Caco-2 (cell line): Measurements from ENCODE around the gene TUBGCP6. TPM values are rescaled to one million over a fixed set of nuclear protein-coding genes. Genes with fewer than 3 reads are reported as not detected.

Source experiments
- BruUV-seq: library from RNA; stranded (reverse); fragments of 400-500 nt; replicated peaks from 2 replicates; lab custom pipeline; 2021; lab: Mats Ljungman, UMichigan
- CTCF ChIA-PET: fragments of 300-600 bp; sonication (Branson Sonifier 250); formaldehyde crosslinking; loops from one replicate; lab custom pipeline; 2022; ENCODE audit warnings: antibody characterized with exemption; lab: Charles Lee
- POLR2A ChIA-PET: fragments of 300-600 bp; sonication (Branson Sonifier 250); formaldehyde crosslinking; loops from one replicate; lab custom pipeline; 2022; ENCODE audit warnings: antibody characterized with exemption; lab: Charles Lee
- DNase-seq, 2 experiments: peaks; one replicate each; pipeline versions ENCODE4 v3.0.0 to v3.0.0-alpha.2; 2020 to 2022
- H3K27me3 ChIP-seq: replicated peaks from 2 replicates; pipeline ENCODE4 v1.6.0; 2011; ENCODE audit warnings: low read length; ENCODE audit not compliant: control insufficient read depth, insufficient read depth
- H3K36me3 ChIP-seq: 2 replicates; pipeline ENCODE4 v1.5.1; 2011; ENCODE audit warnings: low read length; ENCODE audit not compliant: control insufficient read depth, insufficient read depth
- H3K4me1 ChIP-seq: fragments of 250-450 bp; sonication (Bioruptor Pico); 2 replicates; pipeline ENCODE4 v1.5.1; 2020; ENCODE audit warnings: mild to moderate bottlenecking
- H3K4me3 ChIP-seq: 2 replicates; pipeline ENCODE4 v1.5.1; 2011; ENCODE audit warnings: low read depth, mild to moderate bottlenecking, control low read depth, low read length
- H3K9me3 ChIP-seq: fragments of 250-450 bp; sonication (Bioruptor Pico); 2 replicates; pipeline ENCODE4 v1.5.1; 2020; ENCODE audit warnings: mild to moderate bottlenecking, moderate library complexity
- H3K27ac Mint-ChIP-seq: one replicate; pipeline ENCODE4 v1.8.0; 2022; ENCODE audit warnings: mixed read lengths; ENCODE audit not compliant: unreplicated experiment
- H3K27me3 Mint-ChIP-seq: one replicate; pipeline ENCODE4 v1.8.0; 2022; ENCODE audit warnings: mixed read lengths; ENCODE audit not compliant: insufficient read depth, unreplicated experiment
- H3K36me3 Mint-ChIP-seq: one replicate; pipeline ENCODE4 v1.8.0; 2022; ENCODE audit warnings: mild to moderate bottlenecking, mixed read lengths; ENCODE audit not compliant: insufficient read depth, unreplicated experiment
- H3K4me1 Mint-ChIP-seq: one replicate; pipeline ENCODE4 v1.8.0; 2022; ENCODE audit warnings: low read depth, mixed read lengths; ENCODE audit not compliant: unreplicated experiment
- H3K4me3 Mint-ChIP-seq: one replicate; pipeline ENCODE4 v1.8.0; 2022; ENCODE audit warnings: mild to moderate bottlenecking, moderate library complexity, mixed read lengths; ENCODE audit not compliant: unreplicated experiment
- H3K9me3 Mint-ChIP-seq: one replicate; pipeline ENCODE4 v1.8.0; 2022; ENCODE audit warnings: mixed read lengths; ENCODE audit not compliant: unreplicated experiment
- CTCF ChIP-seq, 2 experiments: fragments of 200-600 bp in 1 of 2; IDR thresholded peaks; 1 replicate in 1 of 2; 2 replicates in 1 of 2; pipeline versions ENCODE4 v1.5.1 to v1.8.0; 2011 to 2022; ENCODE audit warnings: antibody characterized with exemption in 1 of 2, control low read depth in 1 of 2, inconsistent platforms in 1 of 2, low read depth in 1 of 2, low read length in 1 of 2, mild to moderate bottlenecking in 1 of 2, moderate library complexity in 1 of 2; ENCODE audit not compliant: insufficient read depth in 1 of 2, severe bottlenecking in 1 of 2, unreplicated experiment in 1 of 2
- intact Hi-C: fragments of 100-400 bp; cut with micrococcal nuclease; formaldehyde crosslinking; loops from one replicate; pipeline ENCODE4 v1.10.0; 2022; ENCODE audit not compliant: unreplicated experiment
- total RNA-seq: library from RNA; stranded (reverse); gene quantifications from 2 replicates; pipeline ENCODE4 v1.2.3, GENCODE V29; 2022

The TUBGCP6 gene
- total RNA-seq, 1 experiment from 2014 or later, result 29.3 TPM

- Mint-ChIP-seq H3K36me3 (no peaks in the 10 kb centered on the region), H3K27ac (no peak overlapping the region), H3K27me3 (no peaks in the 10 kb centered on the region), H3K4me1 (peaks cover 7% of the 10 kb centered on the region), H3K4me3 (no peak overlapping the region), H3K9me3 (no peaks in the 10 kb centered on the region)
- no peak for TF ChIP-seq CTCF (IDR thresholded peaks at IDR 0.05; ENCODE audit: insufficient read depth in 1 of 2, low read depth in 1 of 2, low read length in 1 of 2, severe bottlenecking in 1 of 2, unreplicated experiment in 1 of 2)
- BruUV-seq, result no TSS peak
- Histone ChIP-seq H3K36me3 (no peaks in the 10 kb centered on the region), H3K27me3 (no peaks in the 10 kb centered on the region), H3K4me3 (no peak overlapping the region), H3K9me3 (no peaks in the 10 kb centered on the region), H3K4me1 (peaks cover 9% of the 10 kb centered on the region; the same call in 1 of the 2 replicates)
- POLR2A ChIA-PET, result interaction anchor here (0.6 kb wide), 1 partner anchor 76 kb away, joined by 4 read pairs; no protein-coding TSS in a partner anchor
- DNase-seq, result no peak
- CTCF ChIA-PET, result no interaction called here
- intact Hi-C loops, result no loop called here
These were observed 67.8 kb downstream of the TUBGCP6 start for GRCh38 chr22:50176850-50177536.

GRCh38 chr22:50175921-50176849 is 68.6 kb downstream of the TUBGCP6 start:
- DNase-seq, result no peak
- no TSS peak for BruUV-seq
- no peak for TF ChIP-seq CTCF (IDR thresholded peaks at IDR 0.05; ENCODE audit: insufficient read depth in 1 of 2, low read depth in 1 of 2, low read length in 1 of 2, severe bottlenecking in 1 of 2, unreplicated experiment in 1 of 2)
- Histone ChIP-seq H3K4me3 (no peak overlapping the region), H3K4me1 (peaks cover 15% of the 10 kb centered on the region; the same call in 1 of the 2 replicates), H3K36me3 (no peaks in the 10 kb centered on the region), H3K27me3 (no peaks in the 10 kb centered on the region), H3K9me3 (no peaks in the 10 kb centered on the region)
- CTCF ChIA-PET, result no interaction called here
- no peak overlapping the region for H3K27ac Mint-ChIP-seq
- intact Hi-C loops, result no loop called here
- no peaks in the 10 kb centered on the region for H3K9me3 Mint-ChIP-seq
- peaks cover 7% of the 10 kb centered on the region for H3K4me1 Mint-ChIP-seq
- POLR2A ChIA-PET, result interaction anchor here (0.6 kb wide), 1 partner anchor 75 kb away, joined by 4 read pairs; no protein-coding TSS in a partner anchor
- H3K36me3 Mint-ChIP-seq, result no peaks in the 10 kb centered on the region
- H3K27me3 Mint-ChIP-seq, result no peaks in the 10 kb centered on the region
- H3K4me3 Mint-ChIP-seq, result no peak overlapping the region

GRCh38 chr22:50175191-50175461 is 69.7 kb downstream of the TUBGCP6 start:
- Histone ChIP-seq H3K4me1 (peaks cover 17% of the 10 kb centered on the region; the same call in 1 of the 2 replicates), H3K36me3 (no peaks in the 10 kb centered on the region), H3K4me3 (no peak overlapping the region), H3K9me3 (no peaks in the 10 kb centered on the region), H3K27me3 (no peaks in the 10 kb centered on the region)
- no peak for DNase-seq
- H3K4me1 Mint-ChIP-seq, result peaks cover 7% of the 10 kb centered on the region
- H3K9me3 Mint-ChIP-seq, result no peaks in the 10 kb centered on the region
- H3K36me3 Mint-ChIP-seq, result no peaks in the 10 kb centered on the region
- no peak for TF ChIP-seq CTCF (IDR thresholded peaks at IDR 0.05; ENCODE audit: insufficient read depth in 1 of 2, low read depth in 1 of 2, low read length in 1 of 2, severe bottlenecking in 1 of 2, unreplicated experiment in 1 of 2)
- no peak overlapping the region for H3K27ac Mint-ChIP-seq
- intact Hi-C loops, result no loop called here
- BruUV-seq, result no TSS peak
- ChIA-PET CTCF (no interaction called here), POLR2A (no interaction called here)
- H3K4me3 Mint-ChIP-seq, result no peak overlapping the region
- H3K27me3 Mint-ChIP-seq, result peaks cover 3% of the 10 kb centered on the region
